NT2/D1 (cell line): Measurements from ENCODE around the gene DCHS1.

Experiments
- YY1 ChIP-seq: IDR thresholded peaks from 2 replicates; pipeline ENCODE4 v1.6.1; 2011; ENCODE audit not compliant: insufficient read length, insufficient read depth
- ZNF274 ChIP-seq: IDR thresholded peaks from 2 replicates; pipeline ENCODE4 v1.6.1; 2011; ENCODE audit warnings: mild to moderate bottlenecking, low read depth, low read length

DNA sequence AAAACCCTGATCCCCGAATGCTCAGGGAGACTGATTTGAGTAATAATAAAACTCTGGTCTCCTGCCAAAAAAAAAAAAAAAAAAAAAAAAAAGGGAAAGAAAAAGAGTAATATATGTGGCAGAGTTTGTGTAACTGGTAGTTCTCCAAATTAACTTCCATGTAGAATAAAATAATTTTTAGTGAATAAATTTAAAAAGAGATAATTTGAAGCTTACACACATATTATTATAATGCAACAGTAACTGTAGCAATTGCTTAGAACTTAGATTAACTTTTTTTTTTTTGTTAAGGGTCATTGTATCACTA, 38.6 kb upstream of the DCHS1 start:
- TF ChIP-seq YY1 (no peak), ZNF274 (no peak)
